ENCODE results near the gene IL23R.

The IL23R gene, protein sequence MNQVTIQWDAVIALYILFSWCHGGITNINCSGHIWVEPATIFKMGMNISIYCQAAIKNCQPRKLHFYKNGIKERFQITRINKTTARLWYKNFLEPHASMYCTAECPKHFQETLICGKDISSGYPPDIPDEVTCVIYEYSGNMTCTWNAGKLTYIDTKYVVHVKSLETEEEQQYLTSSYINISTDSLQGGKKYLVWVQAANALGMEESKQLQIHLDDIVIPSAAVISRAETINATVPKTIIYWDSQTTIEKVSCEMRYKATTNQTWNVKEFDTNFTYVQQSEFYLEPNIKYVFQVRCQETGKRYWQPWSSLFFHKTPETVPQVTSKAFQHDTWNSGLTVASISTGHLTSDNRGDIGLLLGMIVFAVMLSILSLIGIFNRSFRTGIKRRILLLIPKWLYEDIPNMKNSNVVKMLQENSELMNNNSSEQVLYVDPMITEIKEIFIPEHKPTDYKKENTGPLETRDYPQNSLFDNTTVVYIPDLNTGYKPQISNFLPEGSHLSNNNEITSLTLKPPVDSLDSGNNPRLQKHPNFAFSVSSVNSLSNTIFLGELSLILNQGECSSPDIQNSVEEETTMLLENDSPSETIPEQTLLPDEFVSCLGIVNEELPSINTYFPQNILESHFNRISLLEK

DNA sequence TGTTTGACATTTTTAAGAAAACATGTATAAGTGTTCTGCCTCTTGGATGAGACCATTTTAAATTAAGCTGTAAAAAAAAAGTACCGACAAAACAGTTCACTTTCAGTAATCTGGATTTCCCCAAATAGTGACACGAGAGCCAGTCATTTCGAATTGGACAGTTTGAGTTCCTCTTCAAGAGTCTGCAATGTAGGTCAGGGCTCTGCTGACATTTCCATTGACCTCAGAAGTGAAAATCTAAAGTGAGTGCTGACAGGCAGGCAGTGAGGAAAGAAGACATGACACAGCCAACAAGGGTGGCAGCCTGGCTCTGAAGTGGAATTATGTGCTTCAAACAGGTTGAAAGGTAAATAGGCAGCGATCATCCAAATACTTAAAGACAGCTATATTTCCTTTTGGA, at the start of gene IL23R:
TSS of gene IL23R (plus strand) at position 259 of the 400 bp plus-strand sequence. CDS start 1,667 bp downstream, outside the sequence.
- Mint-ChIP-seq H3K36me3 (no peaks in the 10 kb centered on the region), H3K9me3 (peaks cover 5% of the 10 kb centered on the region), H3K27me3 (no peaks in the 10 kb centered on the region), H3K4me3 (no peak within 1 kb of the TSS), H3K4me1 (peaks cover 50% of the 10 kb centered on the region), H3K27ac (no peak within 1 kb of the TSS)
- DNase-seq: no peak
- CTCF ChIA-PET: interaction anchor here (1.2 to 13.1 kb wide), 4 partner anchors 17 to 170 kb away, joined by 3 to 175 read pairs (median 25); no protein-coding TSS in a partner anchor

DNA sequence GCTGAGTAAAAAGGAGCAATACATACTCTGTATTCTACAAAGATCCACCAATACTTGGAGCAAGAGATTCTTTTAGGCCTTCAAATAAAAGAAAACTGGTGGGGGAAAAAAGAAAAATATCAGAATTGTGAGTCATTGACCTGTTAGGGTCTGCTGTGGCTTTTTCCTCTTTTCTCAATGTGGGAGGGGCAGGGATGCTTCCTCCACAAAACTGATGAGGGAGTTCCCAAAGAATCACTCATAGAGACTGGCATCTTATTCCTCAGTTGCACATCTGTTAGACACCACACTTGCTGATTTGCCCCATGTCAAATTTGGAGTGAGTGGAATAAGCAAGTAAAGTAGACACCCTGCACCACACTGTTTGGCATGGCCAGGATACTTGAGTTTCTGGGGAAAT, 48.1 kb upstream of the IL23R start:
- CTCF ChIA-PET: interaction anchor here (0.6 kb wide), 1 partner anchor 26 kb away, joined by 3 read pairs; no protein-coding TSS in a partner anchor
- no peak overlapping the region for H3K4me3 Mint-ChIP-seq
- H3K9me3 Mint-ChIP-seq: no peaks in the 10 kb centered on the region
- H3K36me3 Mint-ChIP-seq: no peaks in the 10 kb centered on the region
- H3K4me1 Mint-ChIP-seq: peaks cover 8% of the 10 kb centered on the region
- DNase-seq: no peak
- H3K27ac Mint-ChIP-seq: no peak overlapping the region
- peaks cover 2% of the 10 kb centered on the region for H3K27me3 Mint-ChIP-seq

DNA sequence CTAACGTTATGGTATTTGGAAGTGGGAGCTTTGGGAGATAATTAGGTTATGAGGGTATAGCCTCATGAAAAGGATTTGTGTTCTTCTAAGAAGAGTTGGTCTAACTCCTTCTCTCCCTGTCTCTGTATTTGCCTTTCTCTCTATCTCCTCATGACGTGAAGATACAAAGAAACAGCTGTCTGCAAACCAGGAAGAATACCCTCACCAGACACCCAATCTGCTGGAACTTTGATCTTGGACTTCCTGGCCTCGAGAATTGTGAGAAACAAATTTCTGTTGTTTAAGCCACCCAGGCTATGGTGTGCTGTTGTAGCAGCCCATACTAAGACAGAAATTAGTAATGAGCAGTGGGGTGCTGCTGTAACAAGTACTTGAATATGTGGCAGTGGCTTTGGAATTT, 47.6 kb upstream of the IL23R start:
- no peaks in the 10 kb centered on the region for H3K9me3 Mint-ChIP-seq
- no peaks in the 10 kb centered on the region for H3K36me3 Mint-ChIP-seq
- H3K27me3 Mint-ChIP-seq: no peaks in the 10 kb centered on the region
- peaks cover 8% of the 10 kb centered on the region for H3K4me1 Mint-ChIP-seq
- H3K27ac Mint-ChIP-seq: no peak overlapping the region
- DNase-seq: no peak
- CTCF ChIA-PET: interaction anchor here (0.6 kb wide), 1 partner anchor 25 kb away, joined by 3 read pairs; no protein-coding TSS in a partner anchor
- no peak overlapping the region for H3K4me3 Mint-ChIP-seq

DNA sequence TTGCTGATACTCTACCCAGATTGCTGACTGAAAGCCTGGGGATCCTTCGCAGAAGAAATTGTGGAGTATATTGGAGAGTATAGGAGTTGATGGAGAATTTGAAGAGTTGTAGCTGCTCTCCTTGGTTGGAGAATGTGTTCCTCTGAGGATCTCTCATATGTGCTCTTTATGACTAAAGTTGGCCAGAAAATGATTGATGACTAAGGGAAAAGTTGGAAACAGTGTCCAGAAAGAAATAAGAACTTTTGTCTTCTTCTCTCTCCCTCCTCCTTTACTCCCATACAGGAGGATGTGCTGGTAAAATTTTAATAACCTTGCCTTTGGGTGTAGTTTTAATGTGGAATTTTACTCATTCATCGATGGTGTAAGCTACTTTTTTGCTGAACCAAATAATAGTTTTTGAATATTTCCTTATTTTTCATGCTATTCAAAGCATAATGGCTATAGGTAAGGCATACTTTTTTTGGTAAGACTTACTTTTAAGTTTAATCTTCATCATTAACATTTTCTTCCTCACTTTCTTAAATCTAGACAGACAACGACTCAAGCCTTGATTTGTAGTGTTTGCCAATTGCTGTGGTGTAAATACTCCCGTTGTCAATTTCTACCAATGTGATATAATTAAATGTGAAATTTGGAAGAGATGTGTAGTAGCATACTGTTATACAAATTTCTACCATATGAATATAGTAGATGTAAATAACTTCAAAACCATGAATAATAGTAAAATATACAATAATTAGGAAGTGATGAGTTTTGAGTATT, 45.2 kb upstream of the IL23R start:
- H3K27ac Mint-ChIP-seq: no peak overlapping the region
- peaks cover 8% of the 10 kb centered on the region for H3K4me1 Mint-ChIP-seq
- no peaks in the 10 kb centered on the region for H3K36me3 Mint-ChIP-seq
- no peak for DNase-seq
- H3K27me3 Mint-ChIP-seq: no peaks in the 10 kb centered on the region
- H3K4me3 Mint-ChIP-seq: no peak overlapping the region
- H3K9me3 Mint-ChIP-seq: no peaks in the 10 kb centered on the region
- CTCF ChIA-PET: interaction anchor here (0.7 kb wide), 1 partner anchor 126 kb away, joined by 3 read pairs; no protein-coding TSS in a partner anchor

DNA sequence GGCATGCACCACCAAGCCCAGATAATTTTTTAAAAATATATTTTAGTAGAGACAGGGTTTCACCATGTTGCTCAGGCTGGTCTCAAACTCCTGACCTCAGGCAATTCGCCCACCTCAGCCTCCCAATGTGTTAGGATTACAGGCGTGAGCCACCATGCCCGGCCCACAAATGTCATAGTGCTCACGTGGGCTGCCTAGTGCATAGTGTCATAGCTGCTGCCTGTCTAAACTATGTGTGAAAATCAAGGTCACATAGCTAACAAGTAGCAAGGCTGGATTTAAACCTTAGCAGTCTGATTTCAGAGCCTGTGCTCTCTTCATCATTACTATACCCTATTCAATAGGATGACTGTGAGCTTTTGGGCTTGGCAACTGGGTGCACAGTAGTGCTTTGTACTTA, 41.8 kb upstream of the IL23R start:
- Mint-ChIP-seq H3K4me1 (no peaks in the 10 kb centered on the region), H3K27ac (no peak overlapping the region), H3K4me3 (no peak overlapping the region), H3K9me3 (no peaks in the 10 kb centered on the region), H3K27me3 (no peaks in the 10 kb centered on the region), H3K36me3 (no peaks in the 10 kb centered on the region)
- DNase-seq: no peak
- CTCF ChIA-PET: interaction anchor here (1.2 to 1.4 kb wide), 2 partner anchors 20 to 362 kb away, joined by 3 read pairs; no protein-coding TSS in a partner anchor

DNA sequence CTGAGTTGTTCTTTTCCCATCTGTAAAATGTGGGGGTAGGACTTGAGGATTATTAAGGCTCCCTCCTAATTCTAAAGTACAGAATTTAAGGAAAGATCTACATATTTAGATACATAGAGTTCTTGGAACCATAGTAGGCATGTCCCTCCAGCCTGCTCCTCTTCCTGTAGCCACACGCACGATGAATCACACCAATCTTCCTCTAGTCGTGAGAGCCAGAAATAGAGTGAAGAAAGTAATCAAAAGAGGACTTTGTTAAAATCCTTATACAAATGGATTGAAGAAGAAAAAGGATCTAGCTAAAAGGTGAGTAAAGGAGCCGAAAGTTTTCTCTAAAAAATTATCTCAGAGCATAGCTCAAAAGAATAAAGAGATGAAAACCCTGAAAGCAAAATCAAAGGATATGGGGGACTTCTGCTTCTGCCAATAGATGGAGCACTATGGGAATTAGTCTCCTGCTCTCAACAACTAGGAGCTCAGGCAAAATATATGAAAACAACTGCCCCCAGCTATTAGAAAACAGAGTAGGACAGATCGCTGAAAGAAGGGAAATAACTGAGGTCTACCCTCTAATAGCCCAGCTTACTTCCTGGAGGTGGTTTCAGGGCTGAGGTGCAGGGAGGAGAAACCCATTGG, 40.0 kb upstream of the IL23R start:
- no peak for DNase-seq
- Mint-ChIP-seq H3K4me3 (no peak overlapping the region), H3K27me3 (no peaks in the 10 kb centered on the region), H3K9me3 (no peaks in the 10 kb centered on the region), H3K27ac (no peak overlapping the region), H3K4me1 (no peaks in the 10 kb centered on the region), H3K36me3 (no peaks in the 10 kb centered on the region)
- CTCF ChIA-PET: interaction anchor here (0.9 to 1.2 kb wide), 2 partner anchors 12 to 18 kb away, joined by 3 to 4 read pairs; no protein-coding TSS in a partner anchor

DNA sequence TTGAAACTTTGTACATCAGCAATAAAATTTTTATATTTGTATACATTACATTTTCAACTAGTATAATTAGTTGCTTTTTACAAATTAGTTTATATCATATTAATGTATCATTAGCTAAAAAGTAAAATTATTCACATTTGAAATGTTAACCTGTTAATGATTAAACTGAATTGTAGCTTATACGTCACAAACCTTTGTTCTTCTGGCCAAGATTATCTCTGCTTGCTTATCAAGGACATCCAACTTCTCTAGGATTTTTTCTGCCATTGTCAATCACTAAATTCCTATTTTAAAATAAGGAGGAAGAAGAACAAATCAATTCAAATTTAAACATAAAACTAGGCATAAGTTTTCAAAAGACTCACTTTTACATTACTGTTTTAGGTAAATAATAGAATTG, 39.3 kb upstream of the IL23R start:
- Mint-ChIP-seq H3K36me3 (no peaks in the 10 kb centered on the region), H3K9me3 (no peaks in the 10 kb centered on the region), H3K4me1 (no peaks in the 10 kb centered on the region), H3K4me3 (no peak overlapping the region), H3K27me3 (no peaks in the 10 kb centered on the region), H3K27ac (no peak overlapping the region)
- DNase-seq: no peak
- CTCF ChIA-PET: interaction anchor here (0.9 kb wide), 1 partner anchor 13 kb away, joined by 3 read pairs; no protein-coding TSS in a partner anchor

DNA sequence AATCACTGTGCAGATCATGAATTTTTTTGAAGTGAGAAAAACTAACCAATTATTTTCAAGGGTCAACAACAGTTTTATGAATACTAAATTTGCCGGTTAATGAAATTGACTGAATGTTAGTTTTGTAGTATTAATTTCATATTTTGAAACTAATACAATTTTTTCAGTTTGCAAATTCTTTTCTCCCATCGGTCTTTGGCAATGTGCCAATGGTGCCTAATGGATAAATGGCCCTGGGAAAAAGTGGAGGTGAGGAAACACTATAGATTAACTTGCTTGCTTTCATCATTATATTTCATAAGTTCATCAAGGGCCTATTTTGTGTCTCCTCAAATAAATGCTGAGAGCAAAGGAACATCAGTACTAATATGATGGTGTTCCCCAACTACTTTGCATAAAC, 35.6 kb upstream of the IL23R start:
- CTCF ChIA-PET: interaction anchor here (1.1 kb wide), 1 partner anchor 18 kb away, joined by 4 read pairs; no protein-coding TSS in a partner anchor

DNA sequence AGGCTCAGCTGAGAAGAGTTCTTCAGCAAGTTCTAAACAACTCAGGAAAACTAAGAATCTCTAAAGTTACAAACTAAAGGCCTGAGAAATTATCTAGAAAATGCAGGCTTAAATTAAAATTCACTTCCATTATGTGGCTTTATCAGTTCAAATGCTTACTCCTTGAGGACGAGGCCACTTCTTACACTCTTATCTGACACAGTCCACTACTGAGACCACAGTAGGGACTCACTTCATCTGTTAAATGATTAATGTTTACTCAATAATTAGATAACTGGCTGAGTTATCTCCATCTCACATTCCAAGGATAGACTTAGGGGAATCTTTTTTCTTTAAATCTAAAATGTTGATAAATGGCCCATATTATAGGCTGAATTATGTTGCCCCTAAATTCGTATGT, 33.1 kb upstream of the IL23R start:
- DNase-seq: no peak
- CTCF ChIA-PET: no interaction called here
- no peaks in the 10 kb centered on the region for H3K9me3 Mint-ChIP-seq
- peaks cover 8% of the 10 kb centered on the region for H3K4me1 Mint-ChIP-seq
- no peak overlapping the region for H3K4me3 Mint-ChIP-seq
- no peaks in the 10 kb centered on the region for H3K36me3 Mint-ChIP-seq
- no peak overlapping the region for H3K27ac Mint-ChIP-seq
- peaks cover 5% of the 10 kb centered on the region for H3K27me3 Mint-ChIP-seq

More for the DNA sequence above, 35.6 kb upstream of the IL23R start:
- H3K9me3 Mint-ChIP-seq: no peaks in the 10 kb centered on the region
- no peaks in the 10 kb centered on the region for H3K36me3 Mint-ChIP-seq
- no peak for DNase-seq
- H3K4me3 Mint-ChIP-seq: no peak overlapping the region
- no peak overlapping the region for H3K27ac Mint-ChIP-seq
- peaks cover 5% of the 10 kb centered on the region for H3K27me3 Mint-ChIP-seq
- peaks cover 8% of the 10 kb centered on the region for H3K4me1 Mint-ChIP-seq

DNA sequence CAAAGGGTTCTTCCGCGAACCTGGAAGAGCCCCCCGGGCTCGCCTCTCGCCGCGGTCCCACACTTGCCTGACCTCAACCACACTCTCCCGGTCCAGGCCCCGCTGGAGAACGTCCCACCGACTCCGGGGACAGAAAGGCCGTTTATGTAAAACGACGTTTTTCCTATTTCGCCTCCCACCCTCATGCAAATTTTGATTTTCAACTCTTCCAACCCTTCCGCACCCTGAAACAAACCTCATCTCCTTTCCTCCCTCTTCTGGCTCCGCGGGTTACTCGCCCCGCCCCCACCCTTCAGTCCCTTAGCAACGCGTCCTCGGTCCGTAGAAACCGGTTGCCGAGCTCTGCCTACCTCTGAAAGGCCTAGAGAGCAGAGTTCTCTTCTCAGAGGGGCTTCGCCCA, 31.6 kb upstream of the IL23R start, which contains the start of gene C1orf141:
TSS of gene C1orf141 (minus strand) at position 276 of the 400 bp plus-strand sequence. CDS start 7,730 bp downstream, outside the sequence.
- peak; percentile 44 for DNase-seq
- H3K4me1 Mint-ChIP-seq: peaks cover 8% of the 10 kb centered on the region
- peak within 1 kb of the TSS; percentile 63 for H3K4me3 Mint-ChIP-seq
- H3K27me3 Mint-ChIP-seq: peaks cover 5% of the 10 kb centered on the region
- no peak within 1 kb of the TSS for H3K27ac Mint-ChIP-seq
- no peaks in the 10 kb centered on the region for H3K9me3 Mint-ChIP-seq
- CTCF ChIA-PET: interaction anchor here (0.6 to 1.6 kb wide), 4 partner anchors 9 to 79 kb away, joined by 3 read pairs; no protein-coding TSS in a partner anchor
- no peaks in the 10 kb centered on the region for H3K36me3 Mint-ChIP-seq

DNA sequence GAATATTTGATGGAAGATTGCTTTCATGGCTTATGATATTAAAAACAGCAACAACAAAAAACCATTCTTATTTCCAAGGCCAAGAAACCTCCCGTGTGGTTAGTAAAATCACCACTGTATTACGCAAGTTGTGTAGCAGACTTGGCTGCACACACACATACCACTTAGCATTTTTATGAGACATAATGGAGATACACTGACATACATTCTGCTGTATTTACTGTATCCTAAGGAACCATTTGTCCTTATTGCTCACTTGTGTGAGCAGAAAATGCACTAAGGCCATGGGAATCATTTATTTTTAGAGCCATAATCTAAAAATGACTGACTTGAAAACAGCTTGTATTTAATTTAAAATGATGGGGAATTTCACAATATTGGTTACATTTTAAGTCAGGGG, 30.9 kb upstream of the IL23R start:
- Mint-ChIP-seq H3K27me3 (peaks cover 5% of the 10 kb centered on the region), H3K9me3 (no peaks in the 10 kb centered on the region), H3K36me3 (no peaks in the 10 kb centered on the region), H3K27ac (no peak overlapping the region), H3K4me3 (no peak overlapping the region), H3K4me1 (peaks cover 8% of the 10 kb centered on the region)
- CTCF ChIA-PET: interaction anchor here (0.6 to 1.6 kb wide), 3 partner anchors 9 to 79 kb away, joined by 3 read pairs; no protein-coding TSS in a partner anchor
- DNase-seq: no peak

DNA sequence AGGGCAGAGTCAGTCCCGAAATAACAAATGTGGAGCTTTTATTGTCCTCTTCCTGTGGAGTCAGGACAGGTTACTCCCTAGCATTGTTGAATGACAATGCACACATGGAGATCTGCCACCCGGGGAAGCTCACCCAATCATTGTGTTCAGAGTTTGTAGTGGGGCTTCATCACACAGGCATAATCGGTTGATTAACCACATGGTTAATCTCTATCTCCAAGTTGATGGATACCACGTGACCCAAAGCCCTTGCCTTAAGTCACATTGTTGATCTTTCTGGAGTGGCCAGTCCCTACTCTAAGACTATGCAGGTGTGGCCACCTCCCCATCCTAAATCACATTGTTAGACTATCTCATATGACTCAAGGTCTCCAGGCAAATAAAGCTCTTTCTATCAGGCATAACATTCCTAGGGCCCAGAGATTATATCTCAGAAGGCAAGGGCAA, 28.9 kb upstream of the IL23R start:
- Mint-ChIP-seq H3K27ac (no peak overlapping the region), H3K4me1 (peaks cover 14% of the 10 kb centered on the region), H3K27me3 (peaks cover 9% of the 10 kb centered on the region), H3K9me3 (no peaks in the 10 kb centered on the region), H3K36me3 (no peaks in the 10 kb centered on the region), H3K4me3 (no peak overlapping the region)
- DNase-seq: no peak
- CTCF ChIA-PET: interaction anchor here (1.1 to 1.3 kb wide), 3 partner anchors 11 to 141 kb away, joined by 3 to 6 read pairs (median 3); no protein-coding TSS in a partner anchor

DNA sequence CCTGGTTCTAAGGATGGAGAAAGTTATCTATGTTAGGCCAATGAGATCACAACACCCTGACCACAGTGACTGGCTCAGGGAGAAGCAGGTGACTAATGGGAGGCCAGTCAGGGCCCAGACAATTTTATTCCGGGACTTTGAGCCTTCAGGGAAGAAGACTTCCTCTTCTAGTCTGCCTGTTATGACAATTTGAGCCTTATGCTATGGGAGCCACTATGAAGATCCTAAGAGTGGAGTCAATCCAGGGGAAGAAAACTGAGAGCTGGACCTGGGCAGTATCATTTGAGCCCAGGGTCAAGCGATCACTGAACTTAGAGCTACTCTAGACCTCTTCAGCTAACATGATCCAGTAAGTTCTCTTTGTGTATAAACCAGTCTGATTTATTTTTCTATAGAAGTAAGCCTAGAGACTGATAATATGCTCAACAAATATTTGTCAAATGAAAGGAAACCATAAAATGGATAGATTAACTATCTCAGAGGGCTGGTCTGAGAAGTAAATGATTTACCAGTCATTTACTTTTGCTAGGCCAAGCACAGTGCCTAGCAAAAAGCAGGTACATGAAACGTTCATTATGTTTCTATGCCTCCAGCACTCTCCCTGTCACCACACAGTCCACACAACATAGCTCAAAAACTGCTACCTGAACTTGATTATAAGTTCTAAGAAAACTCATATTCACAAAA, 27.3 kb upstream of the IL23R start:
- Mint-ChIP-seq H3K9me3 (no peaks in the 10 kb centered on the region), H3K36me3 (no peaks in the 10 kb centered on the region), H3K4me1 (peaks cover 27% of the 10 kb centered on the region), H3K27ac (no peak overlapping the region), H3K4me3 (no peak overlapping the region), H3K27me3 (peaks cover 9% of the 10 kb centered on the region)
- CTCF ChIA-PET: interaction anchor here (0.9 kb wide), 1 partner anchor 11 kb away, joined by 5 read pairs; no protein-coding TSS in a partner anchor
- DNase-seq: no peak
